GM12801 (cell line): ENCODE measurements around the gene ST6GALNAC2.

Experiments used
- TF ChIP-seq, protein P1 (sequence below): IDR thresholded peaks from one replicate; pipeline ENCODE4 v1.5.1; 2011; ENCODE audit warnings: control low read depth; ENCODE audit not compliant: insufficient read length; ENCODE audit errors: extremely low read depth

The ST6GALNAC2 gene

GRCh38 chr17:76550712-76551615 lies 34.7 kb downstream of the ST6GALNAC2 start:
- TF ChIP-seq, protein P1, sequence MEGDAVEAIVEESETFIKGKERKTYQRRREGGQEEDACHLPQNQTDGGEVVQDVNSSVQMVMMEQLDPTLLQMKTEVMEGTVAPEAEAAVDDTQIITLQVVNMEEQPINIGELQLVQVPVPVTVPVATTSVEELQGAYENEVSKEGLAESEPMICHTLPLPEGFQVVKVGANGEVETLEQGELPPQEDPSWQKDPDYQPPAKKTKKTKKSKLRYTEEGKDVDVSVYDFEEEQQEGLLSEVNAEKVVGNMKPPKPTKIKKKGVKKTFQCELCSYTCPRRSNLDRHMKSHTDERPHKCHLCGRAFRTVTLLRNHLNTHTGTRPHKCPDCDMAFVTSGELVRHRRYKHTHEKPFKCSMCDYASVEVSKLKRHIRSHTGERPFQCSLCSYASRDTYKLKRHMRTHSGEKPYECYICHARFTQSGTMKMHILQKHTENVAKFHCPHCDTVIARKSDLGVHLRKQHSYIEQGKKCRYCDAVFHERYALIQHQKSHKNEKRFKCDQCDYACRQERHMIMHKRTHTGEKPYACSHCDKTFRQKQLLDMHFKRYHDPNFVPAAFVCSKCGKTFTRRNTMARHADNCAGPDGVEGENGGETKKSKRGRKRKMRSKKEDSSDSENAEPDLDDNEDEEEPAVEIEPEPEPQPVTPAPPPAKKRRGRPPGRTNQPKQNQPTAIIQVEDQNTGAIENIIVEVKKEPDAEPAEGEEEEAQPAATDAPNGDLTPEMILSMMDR = no peak

DNA sequence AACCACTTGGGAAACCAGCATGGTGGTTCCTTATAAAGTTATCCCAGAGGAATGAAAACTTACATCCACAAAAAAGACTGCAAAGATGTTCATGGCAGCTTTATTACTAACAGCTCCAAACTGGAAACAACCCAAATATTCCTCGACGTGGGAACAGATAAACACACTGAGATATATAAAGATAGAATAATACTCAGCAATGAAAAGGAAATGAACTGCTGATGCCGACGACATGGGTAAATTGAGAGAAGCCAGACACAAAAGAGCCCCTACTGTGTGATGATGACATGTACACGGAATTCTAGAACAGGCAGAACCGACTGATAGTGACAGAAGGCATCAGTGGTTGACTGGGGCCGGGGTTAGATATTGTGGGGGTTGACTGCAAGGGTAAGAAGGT lies 36.1 kb downstream of the ST6GALNAC2 start:
- TF ChIP-seq, protein P1 = no peak

GRCh38 chr17:76549215-76549518 lies 36.5 kb downstream of the ST6GALNAC2 start:
- TF ChIP-seq, protein P1 = no peak

GRCh38 chr17:76548378-76549214 lies 37.1 kb downstream of the ST6GALNAC2 start:
- TF ChIP-seq, protein P1 = no peak

DNA sequence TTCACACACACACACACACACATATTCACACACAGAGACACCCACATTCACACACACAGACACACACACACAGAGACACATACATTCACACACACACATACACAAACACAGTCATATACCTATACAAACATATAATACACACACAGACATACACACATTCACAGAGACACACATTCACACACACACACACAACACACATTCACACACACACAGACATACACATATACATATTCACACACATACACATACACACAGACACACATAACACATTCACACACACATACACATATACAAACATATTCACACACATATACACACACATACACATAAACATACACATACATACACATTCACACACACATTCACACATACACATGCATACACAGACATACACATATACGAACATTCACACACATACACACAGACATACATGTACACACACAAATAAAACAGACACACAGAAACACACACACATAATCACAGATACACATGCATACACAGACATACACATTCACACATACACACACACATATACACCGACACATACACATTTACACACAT lies 37.9 kb downstream of the ST6GALNAC2 start:
- TF ChIP-seq, protein P1 = no peak

DNA sequence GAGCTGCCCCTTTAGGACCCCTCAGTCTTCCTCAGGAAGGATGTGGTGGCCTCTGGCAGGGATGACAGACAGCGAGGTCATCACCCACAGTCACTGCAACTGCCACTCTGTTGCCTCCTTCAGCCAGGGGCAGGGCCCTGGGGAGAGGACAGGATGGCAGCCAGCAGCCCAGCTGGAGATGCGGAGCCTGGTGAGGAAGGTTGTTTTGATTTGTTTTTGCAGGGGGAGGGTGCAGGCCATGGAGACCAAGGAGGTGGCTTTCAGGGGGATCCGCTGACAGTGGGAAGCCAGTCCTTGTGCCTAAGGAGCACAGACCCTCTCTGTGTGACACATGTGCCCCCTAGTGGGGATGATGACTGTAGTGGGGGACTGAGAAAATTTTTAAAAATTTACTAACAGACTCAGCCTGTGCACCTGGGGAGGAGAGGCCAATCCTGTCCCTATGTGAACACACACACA lies 38.4 kb downstream of the ST6GALNAC2 start:
- TF ChIP-seq, protein P1 = no peak

GRCh38 chr17:76546556-76547182 lies 39.0 kb downstream of the ST6GALNAC2 start:
- TF ChIP-seq, protein P1 = no peak
